Endothelial cell (in vitro differentiated cells): ENCODE data around the gene POP5. TPM values are rescaled to one million over a fixed set of nuclear protein-coding genes. Genes with fewer than 3 reads are reported as not detected.

ENCODE experiments used
- DNase-seq: peaks from one replicate; pipeline ENCODE4 v3.0.0; 2021; ENCODE audit warnings: low spot score
- H3K27ac Mint-ChIP-seq: one replicate; pipeline ENCODE4 v1.8.0; 2021; ENCODE audit warnings: mixed read lengths, inconsistent platforms; ENCODE audit not compliant: unreplicated experiment
- H3K27me3 Mint-ChIP-seq: one replicate; pipeline ENCODE4 v1.8.0; 2021; ENCODE audit warnings: mild to moderate bottlenecking, moderate library complexity, mixed read lengths, inconsistent platforms; ENCODE audit not compliant: unreplicated experiment
- H3K36me3 Mint-ChIP-seq: one replicate; pipeline ENCODE4 v1.8.0; 2021; ENCODE audit warnings: mild to moderate bottlenecking, low read depth, mixed read lengths, inconsistent platforms; ENCODE audit not compliant: unreplicated experiment
- H3K4me1 Mint-ChIP-seq: one replicate; pipeline ENCODE4 v1.8.0; 2021; ENCODE audit warnings: mild to moderate bottlenecking, mixed read lengths, inconsistent platforms; ENCODE audit not compliant: unreplicated experiment
- H3K4me3 Mint-ChIP-seq: one replicate; pipeline ENCODE4 v1.8.0; 2021; ENCODE audit warnings: mild to moderate bottlenecking, mixed read lengths, inconsistent platforms; ENCODE audit not compliant: unreplicated experiment
- H3K9me3 Mint-ChIP-seq: one replicate; pipeline ENCODE4 v1.8.0; 2021; ENCODE audit warnings: mixed read lengths, inconsistent platforms; ENCODE audit not compliant: unreplicated experiment
- total RNA-seq: library from RNA; stranded (reverse); fragmentation: NEBNext Ultra II Directional; extraction: Animal tissue kit (Norgen Biotek cat#: 25700); gene quantifications from one replicate; pipeline ENCODE4 v1.2.1, GENCODE V29; 2021; ENCODE audit not compliant: unreplicated experiment
- TF ChIP-seq, protein P1 (sequence below): fragments of 200-600 bp; sonication (generic); IDR thresholded peaks from one replicate; pipeline ENCODE4 v1.5.0; 2021; ENCODE audit warnings: antibody characterized with exemption; ENCODE audit not compliant: unreplicated experiment

Gene POP5
- total RNA-seq, 1 donor from 2014 or later, result 17.8 TPM

DNA sequence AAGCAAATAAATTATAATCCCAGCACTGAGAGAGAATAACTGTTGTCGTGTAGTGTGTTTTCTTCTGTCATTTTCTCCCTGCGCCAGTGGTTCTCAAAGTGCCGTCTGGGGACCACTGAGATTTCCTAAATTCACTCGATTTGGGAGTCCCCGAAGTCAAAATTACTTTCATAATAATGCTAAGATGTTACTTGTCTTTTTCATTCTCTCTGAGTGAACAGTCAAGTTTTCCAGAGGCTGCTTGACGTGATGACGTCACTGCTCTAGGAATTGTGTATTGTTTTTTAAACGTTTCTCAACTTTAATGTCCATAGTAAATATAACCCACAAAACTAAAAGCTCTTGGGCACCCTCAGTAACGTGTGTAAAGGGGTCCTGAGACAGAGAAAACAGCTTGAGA, 796 bp upstream of the POP5 start:
- H3K27ac Mint-ChIP-seq, result no peak overlapping the region
- TF ChIP-seq, protein P1, sequence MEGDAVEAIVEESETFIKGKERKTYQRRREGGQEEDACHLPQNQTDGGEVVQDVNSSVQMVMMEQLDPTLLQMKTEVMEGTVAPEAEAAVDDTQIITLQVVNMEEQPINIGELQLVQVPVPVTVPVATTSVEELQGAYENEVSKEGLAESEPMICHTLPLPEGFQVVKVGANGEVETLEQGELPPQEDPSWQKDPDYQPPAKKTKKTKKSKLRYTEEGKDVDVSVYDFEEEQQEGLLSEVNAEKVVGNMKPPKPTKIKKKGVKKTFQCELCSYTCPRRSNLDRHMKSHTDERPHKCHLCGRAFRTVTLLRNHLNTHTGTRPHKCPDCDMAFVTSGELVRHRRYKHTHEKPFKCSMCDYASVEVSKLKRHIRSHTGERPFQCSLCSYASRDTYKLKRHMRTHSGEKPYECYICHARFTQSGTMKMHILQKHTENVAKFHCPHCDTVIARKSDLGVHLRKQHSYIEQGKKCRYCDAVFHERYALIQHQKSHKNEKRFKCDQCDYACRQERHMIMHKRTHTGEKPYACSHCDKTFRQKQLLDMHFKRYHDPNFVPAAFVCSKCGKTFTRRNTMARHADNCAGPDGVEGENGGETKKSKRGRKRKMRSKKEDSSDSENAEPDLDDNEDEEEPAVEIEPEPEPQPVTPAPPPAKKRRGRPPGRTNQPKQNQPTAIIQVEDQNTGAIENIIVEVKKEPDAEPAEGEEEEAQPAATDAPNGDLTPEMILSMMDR, result no peak
- H3K27me3 Mint-ChIP-seq, result peaks cover 8% of the 10 kb centered on the region
- H3K9me3 Mint-ChIP-seq, result no peaks in the 10 kb centered on the region
- peaks cover 15% of the 10 kb centered on the region for H3K4me1 Mint-ChIP-seq
- H3K36me3 Mint-ChIP-seq, result peaks cover 11% of the 10 kb centered on the region
- peak overlapping the region; percentile 96 for H3K4me3 Mint-ChIP-seq
- no peak for DNase-seq

DNA sequence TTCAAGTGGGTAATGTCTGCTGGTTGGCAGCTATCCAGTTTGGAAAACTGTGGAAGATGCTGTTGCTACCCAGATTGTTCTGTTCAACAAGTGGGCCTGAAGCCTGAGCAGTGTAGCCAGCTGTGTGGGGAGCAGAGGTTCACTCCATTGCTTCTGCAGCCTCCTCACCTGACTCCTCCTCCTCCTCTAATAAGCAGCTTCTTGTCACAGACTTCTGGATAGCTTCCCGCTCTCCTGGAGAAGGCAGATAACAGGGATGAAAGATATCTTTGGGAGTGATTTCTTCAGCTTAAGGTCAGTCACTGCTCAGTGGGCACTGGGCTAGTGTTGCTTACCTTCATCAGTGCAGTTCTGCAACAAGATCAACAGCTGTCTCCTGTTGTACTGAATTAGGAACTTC, 2.0 kb downstream of the POP5 start:
- Mint-ChIP-seq H3K9me3 (no peaks in the 10 kb centered on the region), H3K4me3 (no peak overlapping the region), H3K27ac (no peak overlapping the region), H3K36me3 (peaks cover 20% of the 10 kb centered on the region), H3K4me1 (peaks cover 15% of the 10 kb centered on the region), H3K27me3 (peaks cover 3% of the 10 kb centered on the region)
- TF ChIP-seq, protein P1, result no peak
- no peak for DNase-seq

DNA sequence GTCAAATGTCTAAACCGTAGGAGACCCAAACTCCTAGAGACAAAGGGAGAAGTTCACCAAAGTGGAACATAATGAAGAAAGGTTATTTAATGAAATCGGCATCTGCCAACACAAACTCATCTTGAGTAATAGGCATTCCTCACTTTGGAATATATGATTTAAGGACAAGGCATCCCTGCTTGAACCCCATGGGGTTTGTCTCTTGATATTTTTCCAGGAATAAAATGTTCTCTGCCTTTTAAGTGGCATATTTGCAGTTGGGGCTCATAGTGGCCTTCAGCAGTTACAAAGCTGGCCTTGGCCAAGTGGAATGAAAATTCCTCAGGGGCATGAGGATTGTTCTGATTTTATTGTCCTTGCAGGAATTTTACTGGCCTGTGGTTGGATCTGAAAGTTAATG, 7.1 kb downstream of the POP5 start:
- TF ChIP-seq, protein P1, result no peak
- H3K27me3 Mint-ChIP-seq, result peaks cover 1% of the 10 kb centered on the region
- no peaks in the 10 kb centered on the region for H3K4me1 Mint-ChIP-seq
- no peaks in the 10 kb centered on the region for H3K9me3 Mint-ChIP-seq
- peak overlapping the region; percentile 36 for H3K27ac Mint-ChIP-seq
- peaks cover 42% of the 10 kb centered on the region for H3K36me3 Mint-ChIP-seq
- DNase-seq, result no peak
- H3K4me3 Mint-ChIP-seq, result peak overlapping the region; percentile 24

DNA sequence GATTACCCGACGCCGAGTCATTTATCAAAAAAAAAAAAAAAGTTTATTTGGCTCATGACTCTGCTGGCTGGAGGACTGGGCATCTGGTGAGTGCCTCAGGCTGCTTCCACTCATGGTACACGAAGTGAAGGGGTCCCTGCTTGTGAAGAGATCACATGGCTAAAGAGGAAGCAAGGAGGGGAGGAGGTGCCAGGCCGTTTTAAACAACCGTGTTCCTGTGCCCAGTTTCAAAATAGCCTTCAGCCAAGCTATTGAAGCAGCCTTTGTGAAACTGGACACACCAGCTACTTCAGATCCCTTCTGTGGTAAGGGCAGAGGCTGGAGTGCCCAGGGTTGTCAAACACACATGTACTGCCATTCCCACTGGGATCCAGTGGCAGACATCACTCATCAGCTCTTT, 7.6 kb downstream of the POP5 start:
- Mint-ChIP-seq H3K27ac (peak overlapping the region; percentile 36), H3K27me3 (peaks cover 1% of the 10 kb centered on the region), H3K4me3 (no peak overlapping the region), H3K4me1 (no peaks in the 10 kb centered on the region), H3K36me3 (peaks cover 37% of the 10 kb centered on the region), H3K9me3 (no peaks in the 10 kb centered on the region)
- TF ChIP-seq, protein P1, result no peak
- no peak for DNase-seq

DNA sequence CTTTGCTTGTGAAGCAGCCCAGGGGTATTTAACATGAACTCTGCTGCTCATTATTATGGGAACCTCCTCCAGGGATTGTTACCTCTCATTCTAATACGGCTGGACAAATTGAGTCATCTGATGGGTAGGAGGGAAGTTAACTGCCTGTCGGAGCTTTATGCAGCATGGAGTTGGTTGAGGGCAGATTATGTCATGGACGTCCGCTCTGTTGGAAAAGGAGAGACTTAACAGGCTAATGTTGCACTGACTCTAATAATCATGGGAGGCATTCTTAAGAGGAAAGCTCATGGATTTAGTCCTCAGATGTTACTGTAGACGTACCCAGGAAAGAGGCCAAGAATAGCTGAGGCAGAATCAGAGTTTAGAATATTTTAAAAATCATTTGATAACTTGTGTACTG, 9.9 kb downstream of the POP5 start:
- Mint-ChIP-seq H3K27ac (no peak overlapping the region), H3K4me3 (no peak overlapping the region), H3K36me3 (peaks cover 37% of the 10 kb centered on the region), H3K9me3 (no peaks in the 10 kb centered on the region), H3K27me3 (peaks cover 1% of the 10 kb centered on the region), H3K4me1 (no peaks in the 10 kb centered on the region)
- DNase-seq, result no peak
- TF ChIP-seq, protein P1, result no peak
